Measurements from ENCODE around the gene PROSER3. TPM values are rescaled to one million over a fixed set of nuclear protein-coding genes. Genes with fewer than 3 reads are reported as not detected.

Gene PROSER3
- total and polyA plus RNA-seq, 2 of the 13 experiments (the other 11 are each of a cell fraction or from before 2014, with no cell fraction given): 5.1 to 5.7 TPM

DNA sequence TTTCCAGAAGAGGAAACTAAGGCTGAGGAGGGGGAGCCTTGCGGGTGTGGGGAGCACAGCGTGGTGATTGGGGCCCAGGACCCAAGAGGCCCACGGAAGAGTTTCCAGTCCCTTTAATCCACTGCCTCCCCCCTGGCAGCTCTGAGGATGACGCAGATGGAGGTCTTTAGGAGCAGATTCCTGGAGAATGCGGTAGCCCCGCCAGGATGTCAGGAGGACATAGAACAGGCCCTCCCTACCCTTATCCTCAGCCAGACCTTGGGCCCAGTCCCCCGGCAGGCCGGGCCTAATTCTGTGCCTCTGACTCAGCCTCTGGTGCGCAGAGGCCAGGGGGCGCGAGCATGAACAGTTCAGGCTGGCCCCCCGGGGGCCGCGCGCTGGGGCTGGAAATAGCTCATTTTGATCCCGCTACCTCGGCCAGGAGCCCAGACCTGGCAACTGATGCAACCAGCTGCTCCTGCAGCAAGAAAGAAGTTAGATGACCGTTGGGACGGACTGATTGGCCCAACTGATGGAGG lies 686 bp upstream of the PROSER3 start:
- POLR2A ChIA-PET: interaction anchor here (0.7 to 1.5 kb wide), 4 partner anchors 9 to 17 kb away, joined by 3 to 17 read pairs (median 6); partner anchors contain the start of genes LIN37, PSENEN and U2AF1L4
- TF ChIP-seq ZNF136 (CRISPR knock-in tag; IDR thresholded peaks at IDR 0.05; ENCODE audit: low read depth) (no peak), GTF2F1 (IDR thresholded peaks at IDR 0.05; ENCODE audit: low read length) (no peak), POLR2A (IDR thresholded peaks at IDR 0.05; ENCODE audit: insufficient read depth in 1 of 2, low read depth in 2 of 2, low read length in 2 of 2) (peak in 1 of 2 experiments; percentile 14; a peak in 1 of 4 replicates), ZNF34 (CRISPR knock-in tag; IDR thresholded peaks at IDR 0.05; ENCODE audit: borderline replicate concordance) (no peak), FOXK1 (CRISPR knock-in tag; IDR thresholded peaks at IDR 0.05; ENCODE audit: borderline replicate concordance, low read depth) (no peak), RAD51 (IDR thresholded peaks at IDR 0.05; ENCODE audit: borderline replicate concordance) (no peak), ZNF619 (CRISPR knock-in tag; IDR thresholded peaks at IDR 0.05) (no peak), GABPA (IDR thresholded peaks at IDR 0.05; ENCODE audit: low read depth, low read length) (no peak), GABPA (CRISPR knock-in tag; IDR thresholded peaks at IDR 0.05; ENCODE audit: low read depth) (no peak), ZNF747 (CRISPR knock-in tag; IDR thresholded peaks at IDR 0.05; ENCODE audit: borderline replicate concordance) (no peak), JUND (CRISPR knock-in tag; IDR thresholded peaks at IDR 0.05) (no peak), PAF1 (CRISPR knock-in tag; IDR thresholded peaks at IDR 0.05) (no peak), IKZF5 (CRISPR knock-in tag; IDR thresholded peaks at IDR 0.05) (0 out of 2 replicates have a peak, but pooled peaks have one; percentile 8), DPF2 (CRISPR knock-in tag; IDR thresholded peaks at IDR 0.05; ENCODE audit: borderline replicate concordance, low read depth) (no peak), ZNF720 (CRISPR knock-in tag; IDR thresholded peaks at IDR 0.05) (no peak), SIN3B (IDR thresholded peaks at IDR 0.05; ENCODE audit: low read length) (no peak), SP2 (CRISPR knock-in tag; IDR thresholded peaks at IDR 0.05) (no peak), ZNF251 (CRISPR knock-in tag; IDR thresholded peaks at IDR 0.05) (no peak), ZNF329 (CRISPR knock-in tag; IDR thresholded peaks at IDR 0.05; ENCODE audit: low read depth) (no peak), FOXP1 (IDR thresholded peaks at IDR 0.05) (no peak), FOXP1 (CRISPR knock-in tag; IDR thresholded peaks at IDR 0.05) (no peak), ZNF264 (CRISPR knock-in tag; IDR thresholded peaks at IDR 0.05) (no peak), RFX5 (IDR thresholded peaks at IDR 0.05; ENCODE audit: low read depth, low read length) (no peak), ATF4 (CRISPR knock-in tag; IDR thresholded peaks at IDR 0.05) (peak in 1 of 2 experiments; percentile 56; a peak in 1 of 4 replicates)
- TF ChIP-seq, protein P1, sequence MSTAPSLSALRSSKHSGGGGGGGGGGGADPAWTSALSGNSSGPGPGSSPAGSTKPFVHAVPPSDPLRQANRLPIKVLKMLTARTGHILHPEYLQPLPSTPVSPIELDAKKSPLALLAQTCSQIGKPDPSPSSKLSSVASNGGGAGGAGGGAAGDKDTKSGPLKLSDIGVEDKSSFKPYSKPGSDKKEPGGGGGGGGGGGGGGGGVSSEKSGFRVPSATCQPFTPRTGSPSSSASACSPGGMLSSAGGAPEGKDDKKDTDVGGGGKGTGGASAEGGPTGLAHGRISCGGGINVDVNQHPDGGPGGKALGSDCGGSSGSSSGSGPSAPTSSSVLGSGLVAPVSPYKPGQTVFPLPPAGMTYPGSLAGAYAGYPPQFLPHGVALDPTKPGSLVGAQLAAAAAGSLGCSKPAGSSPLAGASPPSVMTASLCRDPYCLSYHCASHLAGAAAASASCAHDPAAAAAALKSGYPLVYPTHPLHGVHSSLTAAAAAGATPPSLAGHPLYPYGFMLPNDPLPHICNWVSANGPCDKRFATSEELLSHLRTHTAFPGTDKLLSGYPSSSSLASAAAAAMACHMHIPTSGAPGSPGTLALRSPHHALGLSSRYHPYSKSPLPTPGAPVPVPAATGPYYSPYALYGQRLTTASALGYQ (CRISPR knock-in tag; IDR thresholded peaks at IDR 0.05): no peak

More for the DNA sequence above, 686 bp upstream of the PROSER3 start:
- Histone ChIP-seq H3K4me3 (replicated peaks in 1 of 3; ENCODE audit: insufficient read depth in 1 of 3, low read depth in 2 of 3, low read length in 3 of 3) (peak overlapping the region; percentile 65 to 83 (median 79)), H4K20me1 (ENCODE audit: insufficient read depth, low read length) (no peaks in the 10 kb centered on the region), H3K27ac (ENCODE audit: extremely low read length, insufficient read depth, low read length) (peak overlapping the region; percentile 79), H3K4me1 (ENCODE audit: insufficient read depth, low read length) (peaks cover 20% of the 10 kb centered on the region), H3K27me3 (ENCODE audit: control insufficient read depth in 1 of 2, insufficient read depth in 2 of 2, low read length in 2 of 2) (no peaks in the 10 kb centered on the region), H3K36me3 (replicated peaks in 1 of 2; ENCODE audit: control insufficient read depth in 1 of 2, insufficient read depth in 2 of 2, low read length in 2 of 2) (peaks cover 5 to 34% of the 10 kb centered on the region in 2 experiments; a peak in 4 of 5 replicates), H3K9me3 (ENCODE audit: low read length) (no peaks in the 10 kb centered on the region), H3K4me2 (ENCODE audit: low read depth, low read length) (peak overlapping the region; percentile 86), H3K79me2 (ENCODE audit: insufficient read depth, low read length) (peaks cover 6% of the 10 kb centered on the region), H3K9ac (ENCODE audit: insufficient read depth, low read depth, low read length) (peak overlapping the region; percentile 74), H2AFZ (ENCODE audit: low read length) (no peak overlapping the region)
- ATAC-seq (peak; percentile 46), FAIRE-seq (no peak), DNase-seq (ENCODE audit: low spot score) (peak; percentile 24)
- intact Hi-C loops (cut with micrococcal nuclease; ENCODE audit: unreplicated experiment): no loop called here
- 25% methylated on average over 5 of the region's 19 CpGs for whole genome bisulfite sequencing (ENCODE audit: low lambda C conversion rate)
- BruUV-seq (replicated peaks): TSS peak; percentile 85
- in situ Hi-C loops (cut with HindIII; ENCODE audit: extremely low pct_ligation_motif_present, low pct_unique_long_range_greater_than_20kb): no loop called here
- CTCF ChIA-PET (ENCODE audit: low intra/inter-chr PET ratio, low total read pairs): no interaction called here

Measured in HepG2 (cell line).